ENCODE results near the gene SLC8A1. TPM values are rescaled to one million over a fixed set of nuclear protein-coding genes. Genes with fewer than 3 reads are reported as not detected.

Gene SLC8A1
- total RNA-seq, 1 experiment from 2014 or later: 1.7 TPM

GRCh38 chr2:40287773-40288172 lies 164.1 kb downstream of the SLC8A1 start:
- peaks cover 0 to 3% of the 10 kb centered on the region in 2 experiments; a peak in 1 of 4 replicates for H3K4me1 Mint-ChIP-seq
- no peak overlapping the region for H3K18ac ChIP-seq (ENCODE audit: insufficient read length, low read depth, low read length)
- no peak overlapping the region for H3T11ph ChIP-seq (ENCODE audit: low read length)
- no peak overlapping the region for H3K9ac ChIP-seq (ENCODE audit: extremely low read depth, insufficient read length, low read length)
- H3K14ac ChIP-seq (ENCODE audit: insufficient read depth, low read length): no peak overlapping the region; the same call in 1 of the 2 replicates
- no peak overlapping the region for H3K4me3 Mint-ChIP-seq
- no peaks in the 10 kb centered on the region for H3K4me1 ChIP-seq (ENCODE audit: insufficient read depth, low read length)
- peak overlapping the region in 2 of 3 experiments; percentile 85 to 91; a peak in 2 of 7 replicates for H3K27ac Mint-ChIP-seq
- TF ChIP-seq, protein P1, sequence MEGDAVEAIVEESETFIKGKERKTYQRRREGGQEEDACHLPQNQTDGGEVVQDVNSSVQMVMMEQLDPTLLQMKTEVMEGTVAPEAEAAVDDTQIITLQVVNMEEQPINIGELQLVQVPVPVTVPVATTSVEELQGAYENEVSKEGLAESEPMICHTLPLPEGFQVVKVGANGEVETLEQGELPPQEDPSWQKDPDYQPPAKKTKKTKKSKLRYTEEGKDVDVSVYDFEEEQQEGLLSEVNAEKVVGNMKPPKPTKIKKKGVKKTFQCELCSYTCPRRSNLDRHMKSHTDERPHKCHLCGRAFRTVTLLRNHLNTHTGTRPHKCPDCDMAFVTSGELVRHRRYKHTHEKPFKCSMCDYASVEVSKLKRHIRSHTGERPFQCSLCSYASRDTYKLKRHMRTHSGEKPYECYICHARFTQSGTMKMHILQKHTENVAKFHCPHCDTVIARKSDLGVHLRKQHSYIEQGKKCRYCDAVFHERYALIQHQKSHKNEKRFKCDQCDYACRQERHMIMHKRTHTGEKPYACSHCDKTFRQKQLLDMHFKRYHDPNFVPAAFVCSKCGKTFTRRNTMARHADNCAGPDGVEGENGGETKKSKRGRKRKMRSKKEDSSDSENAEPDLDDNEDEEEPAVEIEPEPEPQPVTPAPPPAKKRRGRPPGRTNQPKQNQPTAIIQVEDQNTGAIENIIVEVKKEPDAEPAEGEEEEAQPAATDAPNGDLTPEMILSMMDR (conservative IDR thresholded peaks at IDR 0.05): no peak
- no peaks in the 10 kb centered on the region for H3K27me3 ChIP-seq (ENCODE audit: insufficient read depth, low read length)
- H2BK12ac ChIP-seq (ENCODE audit: insufficient read length, low read depth, low read length): no peak overlapping the region
- no peaks in the 10 kb centered on the region for H4K20me1 ChIP-seq (ENCODE audit: control insufficient read depth, insufficient read depth, insufficient read length)
- H2BK5ac ChIP-seq (ENCODE audit: insufficient read length, low read length): no peak overlapping the region
- H3K23me2 ChIP-seq (ENCODE audit: insufficient read length, low read depth, low read length, poor library complexity, severe bottlenecking): no peaks in the 10 kb centered on the region
- no peaks in the 10 kb centered on the region for H3K27me3 Mint-ChIP-seq (ENCODE audit: low read depth)
- DNase-seq: no peak
- H4K8ac ChIP-seq (replicated peaks; ENCODE audit: insufficient read length, low read depth, low read length): no peak overlapping the region
- no peaks in the 10 kb centered on the region for H3K79me2 ChIP-seq (ENCODE audit: insufficient read depth, low read length)
- no peak overlapping the region for H4K5ac ChIP-seq (ENCODE audit: insufficient read length, low read depth, low read length)
- H3K23ac ChIP-seq (ENCODE audit: insufficient read length, low read depth, low read length): no peak overlapping the region
- H3K4ac ChIP-seq (ENCODE audit: low read depth, low read length): no peak overlapping the region
- H3K4me2 ChIP-seq (ENCODE audit: insufficient read depth, insufficient read length, low read length): no peak overlapping the region
- no peak overlapping the region for H3K27ac ChIP-seq (ENCODE audit: insufficient read length, low read depth, low read length)
- no peak overlapping the region for H2BK120ac ChIP-seq (ENCODE audit: low read depth, low read length, poor library complexity, severe bottlenecking)
- no peak overlapping the region for H2AFZ ChIP-seq (ENCODE audit: low read length)
- no peaks in the 10 kb centered on the region for H3K79me1 ChIP-seq (ENCODE audit: insufficient read depth, low read depth, low read length, poor library complexity, severe bottlenecking)
- no peaks in the 10 kb centered on the region for H3K36me3 Mint-ChIP-seq (ENCODE audit: insufficient read depth in 1 of 3, low read depth in 3 of 3)
- no peak overlapping the region for H2AK5ac ChIP-seq (ENCODE audit: insufficient read length, low read length)
- no peak overlapping the region for H2BK15ac ChIP-seq (ENCODE audit: low read depth, low read length)
- no peak overlapping the region for H4K91ac ChIP-seq (ENCODE audit: insufficient read length, low read depth, low read length)
- no peaks in the 10 kb centered on the region for H3K9me3 ChIP-seq (ENCODE audit: control insufficient read depth, low read depth, low read length)
- no peak overlapping the region for H2BK20ac ChIP-seq (ENCODE audit: low read depth, low read length, poor library complexity, severe bottlenecking)
- no peaks in the 10 kb centered on the region for H3K9me3 Mint-ChIP-seq
- WGBS (ENCODE audit: extremely low coverage, insufficient read length, low lambda C conversion rate): no CpG with 5 or more reads among the region's 3 CpGs
- H3K56ac ChIP-seq (ENCODE audit: insufficient read length, low read depth, low read length): no peak overlapping the region

All from H9 (cell line).